IMR-90 (cell line): ENCODE results near the gene C16orf74. TPM values are rescaled to one million over a fixed set of nuclear protein-coding genes. Genes with fewer than 3 reads are reported as not detected.

ENCODE experiments used
- ATAC-seq: fragments of 200-7000 bp; cut with Tn5 transposase; 2 replicates; pipeline ENCODE4 v1.9.1; 2020; ENCODE audit warnings: low read depth, mild to moderate bottlenecking, moderate library complexity
- BruUV-seq: library from RNA; stranded (reverse); fragments of 400-500 nt; replicated peaks from 2 replicates; lab custom pipeline; 2021; lab: Mats Ljungman, UMichigan
- CTCF ChIA-PET: fragments of 300-600 bp; formaldehyde crosslinking; extraction: SDS; loops from one replicate; lab custom pipeline; 2021; ENCODE audit warnings: antibody characterized with exemption; lab: Yijun Ruan, JAX
- POLR2A ChIA-PET: fragments of 300-600 bp; sonication (Branson Sonifier 250); formaldehyde crosslinking; loops from one replicate; lab custom pipeline; 2022; ENCODE audit warnings: antibody characterized with exemption; ENCODE audit not compliant: unreplicated experiment; lab: Charles Lee
- DNase-seq: peaks from one replicate; pipeline ENCODE4 v3.0.0; 2013
- H2AFZ ChIP-seq: replicated peaks from 2 replicates; pipeline ENCODE3; 2013; ENCODE audit warnings: low read length, mild to moderate bottlenecking; ENCODE audit not compliant: poor library complexity
- H2AK5ac ChIP-seq: 2 replicates; pipeline ENCODE4 v1.6.1; 2013; ENCODE audit warnings: low read depth, low read length, inconsistent platforms
- H2AK9ac ChIP-seq: replicated peaks from 2 replicates; pipeline ENCODE3; 2013; ENCODE audit warnings: mild to moderate bottlenecking, low read depth, low read length, moderate library complexity; ENCODE audit not compliant: poor library complexity
- H2BK120ac ChIP-seq: 2 replicates; pipeline ENCODE4 v1.6.1; 2013; ENCODE audit warnings: low read depth, low read length, inconsistent platforms
- H2BK15ac ChIP-seq: 3 replicates; pipeline ENCODE4 v1.6.1; 2013; ENCODE audit warnings: low read depth, low read length, inconsistent platforms
- H2BK20ac ChIP-seq: 2 replicates; pipeline ENCODE4 v1.6.1; 2013; ENCODE audit warnings: low read depth, mild to moderate bottlenecking, inconsistent platforms, low read length, moderate library complexity
- H2BK5ac ChIP-seq: 2 replicates; pipeline ENCODE4 v1.6.1; 2013; ENCODE audit warnings: mild to moderate bottlenecking, low read depth, low read length, inconsistent platforms; ENCODE audit not compliant: poor library complexity, severe bottlenecking
- H3K14ac ChIP-seq: replicated peaks from 2 replicates; pipeline ENCODE4 v1.6.1; 2013; ENCODE audit warnings: low read depth, low read length, inconsistent platforms
- H3K18ac ChIP-seq: 2 replicates; pipeline ENCODE4 v1.6.1; 2013; ENCODE audit warnings: low read depth, low read length, control low read depth
- H3K23ac ChIP-seq: 2 replicates; pipeline ENCODE4 v1.6.1; 2013; ENCODE audit warnings: low read depth, low read length, inconsistent platforms
- H3K27ac ChIP-seq: 2 replicates; pipeline ENCODE4 v1.5.1; 2013; ENCODE audit warnings: mild to moderate bottlenecking, control low read depth, low read length; ENCODE audit not compliant: insufficient read depth
- H3K27me3 ChIP-seq: 2 replicates; pipeline ENCODE4 v1.6.1; 2013; ENCODE audit warnings: low read length; ENCODE audit not compliant: control insufficient read depth, insufficient read depth
- H3K36me3 ChIP-seq: 2 replicates; pipeline ENCODE4 v1.6.1; 2013; ENCODE audit warnings: low read length, mixed read lengths; ENCODE audit not compliant: control insufficient read depth, insufficient read depth
- H3K4ac ChIP-seq: 2 replicates; pipeline ENCODE4 v1.6.1; 2013; ENCODE audit warnings: low read depth, low read length, inconsistent platforms
- H3K4me1 ChIP-seq: 2 replicates; pipeline ENCODE4 v1.6.1; 2013; ENCODE audit warnings: low read length, mixed read lengths; ENCODE audit not compliant: control insufficient read depth, insufficient read depth
- H3K4me2 ChIP-seq: 2 replicates; pipeline ENCODE4 v1.6.1; 2013; ENCODE audit warnings: low read depth, mild to moderate bottlenecking, control low read depth, low read length, moderate library complexity
- H3K4me3 ChIP-seq: 2 replicates; pipeline ENCODE4 v1.5.1; 2013; ENCODE audit warnings: low read depth, mild to moderate bottlenecking, control low read depth, low read length, moderate library complexity; ENCODE audit not compliant: insufficient read depth
- H3K56ac ChIP-seq: 2 replicates; pipeline ENCODE4 v1.6.1; 2013; ENCODE audit warnings: low read length, inconsistent platforms; ENCODE audit not compliant: insufficient read depth; ENCODE audit errors: extremely low read depth
- H3K79me1 ChIP-seq, 2 experiments: 2 replicates each; pipeline ENCODE4 v1.6.1; 2013; ENCODE audit warnings: low read length in 2 of 2, inconsistent platforms in 1 of 2, low read depth in 1 of 2
- H3K9ac ChIP-seq: 2 replicates; pipeline ENCODE4 v1.6.1; 2013; ENCODE audit warnings: low read depth, low read length, control low read depth
- H3K9me1 ChIP-seq: 2 replicates; pipeline ENCODE4 v1.6.1; 2013; ENCODE audit warnings: low read length, inconsistent platforms; ENCODE audit not compliant: insufficient read depth
- H3K9me3 ChIP-seq: 2 replicates; pipeline ENCODE4 v1.6.1; 2013; ENCODE audit warnings: low read length; ENCODE audit not compliant: control insufficient read depth, insufficient read depth
- H4K20me1 ChIP-seq: 2 replicates; pipeline ENCODE4 v1.6.1; 2013; ENCODE audit warnings: low read length, inconsistent platforms; ENCODE audit not compliant: insufficient read depth
- H4K5ac ChIP-seq: 2 replicates; pipeline ENCODE4 v1.6.1; 2013; ENCODE audit warnings: mild to moderate bottlenecking, low read depth, low read length, control low read depth
- H4K8ac ChIP-seq, 2 experiments: 2 replicates each; pipeline ENCODE4 v1.6.1; 2013; ENCODE audit warnings: low read depth in 2 of 2, low read length in 2 of 2, control low read depth in 1 of 2, inconsistent platforms in 1 of 2
- H4K91ac ChIP-seq: 2 replicates; pipeline ENCODE4 v1.6.1; 2013; ENCODE audit warnings: low read depth, low read length, inconsistent platforms; ENCODE audit not compliant: insufficient read depth
- CEBPB ChIP-seq: IDR thresholded peaks from 2 replicates; pipeline ENCODE4 v1.6.1; 2012; ENCODE audit warnings: low read depth, low read length, improper control_type of control experiment
- MAFK ChIP-seq: IDR thresholded peaks from 2 replicates; pipeline ENCODE4 v1.6.1; 2012; ENCODE audit warnings: low read depth, low read length, improper control_type of control experiment
- MXI1 ChIP-seq: IDR thresholded peaks from 2 replicates; pipeline ENCODE4 v1.6.1; 2012; ENCODE audit warnings: low read depth, mild to moderate bottlenecking, low read length, moderate library complexity, borderline replicate concordance
- NFE2L2 ChIP-seq: fragments of 150-350 bp; IDR thresholded peaks from 2 replicates; pipeline ENCODE4 v1.6.1; 2016; ENCODE audit warnings: low read depth, mild to moderate bottlenecking, low read length
- POLR2A ChIP-seq: IDR thresholded peaks from 2 replicates; pipeline ENCODE4 v1.6.1; 2012; ENCODE audit warnings: mild to moderate bottlenecking, low read depth, low read length
- RAD21 ChIP-seq: IDR thresholded peaks from 2 replicates; pipeline ENCODE4 v1.6.1; 2012; ENCODE audit warnings: low read length, improper control_type of control experiment
- RFX5 ChIP-seq: IDR thresholded peaks from 2 replicates; pipeline ENCODE4 v1.8.0; 2012; ENCODE audit warnings: low read depth, mild to moderate bottlenecking, low read length, moderate library complexity
- WGBS, 2 experiments: methylation state at CpG; one replicate each; pipeline versions ENCODE4 v1.1.5 to v1.1.7; 2013; ENCODE audit warnings: missing lambda C conversion rate in 2 of 2; ENCODE audit not compliant: insufficient read length in 1 of 2; ENCODE audit errors: extremely low coverage in 2 of 2; 5-methylcytosine and 5-hydroxymethylcytosine counted together
- dilution Hi-C: fragments of 300-500 bp; cut with HindIII; formaldehyde crosslinking; loops from one replicate; pipeline ENCODE4 v1.14.3; 2018; ENCODE audit warnings: low sequenced_read_pairs; ENCODE audit not compliant: unreplicated experiment
- in situ Hi-C: fragments of 300-500 bp; cut with MboI; formaldehyde crosslinking; loops from 3 replicates; pipeline ENCODE4 v1.14.3; 2019; ENCODE audit warnings: low sequenced_read_pairs, inconsistent platforms, mixed read lengths
- intact Hi-C: fragments of 100-400 bp; cut with micrococcal nuclease; formaldehyde crosslinking; loops from 2 replicates; pipeline ENCODE4 v1.10.0; 2022
- polyA plus RNA-seq, 3 experiments: library from polyadenylated mRNA; depleted of rRNA; stranded (reverse); fragments of >200 nt; gene quantifications; 2 replicates each; pipeline ENCODE4 v1.2.3, GENCODE V29; 2012; ENCODE audit warnings: low replicate concordance in 1 of 3
- total RNA-seq: library from RNA; depleted of rRNA; stranded (reverse); fragments of >200 nt; gene quantifications from 2 replicates; pipeline ENCODE4 v1.2.3, GENCODE V29; 2012

The C16orf74 gene
- total and polyA plus RNA-seq, 2 of the 4 experiments (the other 2 are of a cell fraction) = 4.5 to 12.2 TPM

GRCh38 chr16:85663891-85664321 lies 87.0 kb downstream of the C16orf74 start:
- CTCF ChIA-PET = no interaction called here
- DNase-seq (peak; percentile 28), ATAC-seq (no peak)
- H3K4me2 ChIP-seq = no peak overlapping the region
- no peak overlapping the region for H2BK120ac ChIP-seq
- H3K9me1 ChIP-seq = peaks cover 3% of the 10 kb centered on the region; the same call in 1 of the 2 replicates
- BruUV-seq = no TSS peak
- H3K4ac ChIP-seq = no peak overlapping the region
- H3K23ac ChIP-seq = no peak overlapping the region
- POLR2A ChIA-PET = no interaction called here
- in situ Hi-C loops = no loop called here
- no peaks in the 10 kb centered on the region for H3K27me3 ChIP-seq
- H3K18ac ChIP-seq = no peak overlapping the region
- H2BK20ac ChIP-seq = no peak overlapping the region
- H4K5ac ChIP-seq = no peak overlapping the region
- H3K4me3 ChIP-seq = no peak overlapping the region
- no peak overlapping the region for H3K9ac ChIP-seq
- H3K4me1 ChIP-seq = no peaks in the 10 kb centered on the region
- H3K56ac ChIP-seq = no peak overlapping the region
- peaks cover 0 to 12% of the 10 kb centered on the region in 2 experiments; a peak in 1 of 4 replicates for H3K79me1 ChIP-seq
- no peak overlapping the region for H2AK9ac ChIP-seq
- H4K20me1 ChIP-seq = peaks cover 9% of the 10 kb centered on the region; the same call in 1 of the 2 replicates
- intact Hi-C loops = no loop called here
- dilution Hi-C loops = no loop called here
- no peak overlapping the region for H4K8ac ChIP-seq
- H2BK15ac ChIP-seq = no peak overlapping the region
- H3K9me3 ChIP-seq = no peaks in the 10 kb centered on the region
- no peak overlapping the region for H3K14ac ChIP-seq
- H2BK5ac ChIP-seq = no peak overlapping the region
- peaks cover 79% of the 10 kb centered on the region for H3K36me3 ChIP-seq
- H2AFZ ChIP-seq = no peak overlapping the region
- 61% methylated on average over 9 of the region's 12 CpGs; no CpG with 5 or more reads in 1 of the 2 experiments for WGBS, 2 experiments
- H4K91ac ChIP-seq = no peak overlapping the region
- H3K27ac ChIP-seq = no peak overlapping the region
- TF ChIP-seq MXI1 (no peak), POLR2A (no peak), NFE2L2 (no peak), RFX5 (no peak), RAD21 (no peak), CEBPB (no peak), MAFK (no peak)
- H2AK5ac ChIP-seq = no peak overlapping the region
